CD4-positive, alpha-beta T cell treated with Interleukin-17A for 1 hour (primary cell): ENCODE data around the gene SLC22A15.
"Not testable (repeated sequence)": the region's sequence is repeated elsewhere in the genome, so short reads cannot be mapped to it uniquely, and the experiment has no call there.

ENCODE experiments used
- DNase-seq: peaks from one replicate; pipeline ENCODE4 v3.0.0-alpha.2; 2020

SLC22A15 gene

DNA sequence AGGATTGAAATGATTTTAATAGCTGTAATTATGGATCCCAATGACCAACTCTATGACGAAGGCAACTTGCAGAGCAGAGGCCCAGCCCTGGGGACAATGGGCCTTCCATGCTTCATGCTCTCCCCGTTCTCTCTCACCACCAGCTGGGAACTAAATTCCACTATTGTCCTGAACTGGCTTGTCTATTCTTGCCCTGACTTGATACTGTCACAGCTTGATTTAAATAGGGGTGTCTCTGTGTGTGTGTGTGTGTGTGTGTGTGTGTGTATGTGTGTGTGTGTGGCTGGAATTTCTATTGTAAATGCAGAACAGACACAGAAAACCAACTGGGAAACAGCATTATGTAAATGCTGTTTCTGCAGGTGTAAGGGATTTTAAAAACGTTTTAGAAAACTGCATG is 57.0 kb downstream of the SLC22A15 start:
- no peak for DNase-seq

DNA sequence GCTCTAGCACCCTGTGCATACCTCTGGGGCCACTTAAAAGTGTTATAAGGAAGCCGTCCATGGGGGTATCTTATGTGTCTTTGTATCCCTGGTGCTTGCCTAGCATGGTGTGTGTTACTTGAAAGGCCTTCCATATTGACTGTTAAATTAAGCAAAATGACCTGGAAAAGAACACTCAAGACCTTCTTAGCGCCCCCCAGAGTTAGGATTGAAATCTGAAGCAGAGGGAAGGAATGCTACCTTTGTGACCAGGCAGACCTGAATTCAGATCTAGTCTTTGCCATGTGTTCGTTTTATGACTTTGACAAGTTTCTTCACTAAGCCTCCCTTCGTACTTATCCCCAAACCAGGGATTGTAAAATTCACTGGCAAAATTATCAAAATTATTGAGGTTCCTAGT is 59.9 kb downstream of the SLC22A15 start:
- no peak for DNase-seq

GRCh38 chr1:116038679-116039078 is 62.4 kb downstream of the SLC22A15 start:
- no peak for DNase-seq

GRCh38 chr1:116044071-116044470 is 67.8 kb downstream of the SLC22A15 start:
- no peak for DNase-seq

- DNase-seq = not testable (repeated sequence)
Measured at GRCh38 chr1:116046933-116047332, 70.6 kb downstream of the SLC22A15 start.

DNA sequence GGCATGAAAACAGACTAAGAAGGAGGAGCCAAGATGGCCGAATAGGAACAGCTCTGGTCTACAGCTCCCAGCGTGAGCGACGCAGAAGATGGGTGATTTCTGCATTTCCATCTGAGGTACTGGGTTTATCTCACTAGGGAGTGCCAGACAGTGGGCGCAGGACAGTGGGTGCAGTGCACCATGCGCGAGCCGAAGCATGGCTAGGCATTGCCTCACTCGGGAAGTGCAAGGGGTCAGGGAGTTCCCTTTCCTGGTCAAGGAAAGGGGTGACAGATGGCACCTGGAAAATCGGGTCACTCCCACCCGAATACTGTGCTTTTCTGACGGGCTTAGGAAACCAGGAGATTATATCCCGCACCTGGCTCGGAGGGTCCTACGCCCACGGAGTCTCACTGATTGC is 75.6 kb downstream of the SLC22A15 start:
- not testable (repeated sequence) for DNase-seq

DNA sequence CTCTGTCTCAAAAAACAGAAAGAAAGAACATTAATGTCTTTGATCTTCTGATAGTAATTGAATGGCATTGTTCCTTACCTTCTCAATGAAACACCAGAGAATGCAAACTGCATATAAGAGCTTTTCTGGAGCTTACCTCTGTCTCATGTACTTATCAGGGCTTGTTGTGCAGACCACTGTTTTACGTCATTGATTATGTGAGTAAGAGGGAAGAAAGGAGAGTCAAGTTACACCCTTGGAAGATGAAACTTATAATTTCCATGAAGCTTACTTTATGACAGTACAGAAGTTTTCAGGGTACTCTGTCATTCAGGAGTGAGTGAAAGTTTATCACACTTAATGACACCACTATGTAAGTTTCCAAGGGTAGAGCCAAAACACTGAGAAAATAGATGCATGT is 85.9 kb downstream of the SLC22A15 start:
- no peak for DNase-seq

- no peak for DNase-seq
Measured at GRCh38 chr1:116064616-116065015, 88.3 kb downstream of the SLC22A15 start.

DNA sequence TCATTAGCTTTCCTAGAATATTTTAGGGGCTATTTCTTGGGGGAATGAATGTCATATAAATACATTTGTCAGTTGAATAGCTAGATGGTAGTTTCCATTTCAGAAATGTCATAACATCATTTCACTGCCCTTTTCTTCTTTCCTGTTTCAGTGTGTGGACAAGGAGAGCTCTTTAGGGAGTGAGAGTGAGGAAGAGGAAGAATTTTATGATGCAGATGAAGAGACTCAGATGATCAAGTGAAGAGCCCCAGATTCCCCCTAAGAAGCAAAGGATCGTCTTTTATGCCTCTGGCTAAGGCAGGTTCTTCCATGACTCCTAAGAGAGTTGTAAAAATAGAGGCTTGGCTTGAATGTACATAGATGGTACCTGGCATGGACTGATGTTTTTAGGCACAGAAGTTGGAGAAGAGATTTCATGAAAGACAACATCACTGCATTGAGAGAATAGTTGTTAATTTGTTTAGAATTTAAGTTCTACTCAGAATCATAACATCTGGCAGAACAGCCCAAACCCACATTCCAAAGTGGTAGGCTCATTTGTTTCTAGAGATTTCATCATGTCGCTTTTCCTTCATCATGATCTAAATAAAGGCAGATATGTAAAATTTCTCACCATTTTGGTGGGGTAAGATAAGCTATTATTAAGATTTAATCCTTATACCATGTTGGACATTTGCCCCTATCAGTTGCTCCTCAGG is 90.7 kb downstream of the SLC22A15 start:
- no peak for DNase-seq

GRCh38 chr1:116067566-116067890 is 91.2 kb downstream of the SLC22A15 start:
- DNase-seq = no peak

DNA sequence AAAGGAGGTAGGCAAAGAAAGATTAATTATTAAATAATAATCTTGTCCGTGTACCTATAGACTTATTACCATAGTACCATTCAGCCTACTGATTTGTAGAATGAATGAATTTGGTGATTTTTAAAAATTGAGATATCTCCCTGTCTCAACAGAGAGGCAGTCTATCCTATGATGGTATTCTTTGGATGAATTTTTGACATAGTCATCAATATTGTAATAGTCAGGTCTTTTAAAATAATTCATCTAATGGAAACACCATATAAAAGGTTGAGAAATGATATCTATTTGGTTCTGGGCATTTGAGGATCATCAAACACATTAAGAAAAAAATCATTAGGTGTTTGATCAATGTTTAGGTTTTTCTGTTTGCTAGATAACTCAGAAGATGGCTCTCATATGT is 99.3 kb downstream of the SLC22A15 start:
- DNase-seq = no peak

GRCh38 chr1:116075990-116076389 is 99.7 kb downstream of the SLC22A15 start:
- no peak for DNase-seq

DNA sequence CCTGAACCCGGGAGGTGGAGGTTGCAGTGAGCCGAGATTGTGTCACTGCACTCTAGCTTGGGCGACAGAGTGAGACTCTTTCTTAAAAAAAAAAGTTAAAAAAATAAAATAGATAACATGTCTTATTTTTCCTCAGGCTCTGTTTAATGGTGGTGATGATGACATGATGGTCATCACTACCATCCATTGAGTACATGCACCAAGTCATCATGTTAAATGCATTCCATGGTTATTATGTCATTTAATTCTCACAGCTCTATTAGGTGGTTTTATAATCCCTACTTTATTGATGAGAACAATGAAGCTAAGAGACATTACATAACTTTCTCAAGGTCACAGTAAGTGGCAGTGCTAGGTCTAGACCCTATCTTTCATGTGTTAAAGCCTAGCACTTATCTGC is 100.5 kb downstream of the SLC22A15 start:
- DNase-seq = no peak

DNA sequence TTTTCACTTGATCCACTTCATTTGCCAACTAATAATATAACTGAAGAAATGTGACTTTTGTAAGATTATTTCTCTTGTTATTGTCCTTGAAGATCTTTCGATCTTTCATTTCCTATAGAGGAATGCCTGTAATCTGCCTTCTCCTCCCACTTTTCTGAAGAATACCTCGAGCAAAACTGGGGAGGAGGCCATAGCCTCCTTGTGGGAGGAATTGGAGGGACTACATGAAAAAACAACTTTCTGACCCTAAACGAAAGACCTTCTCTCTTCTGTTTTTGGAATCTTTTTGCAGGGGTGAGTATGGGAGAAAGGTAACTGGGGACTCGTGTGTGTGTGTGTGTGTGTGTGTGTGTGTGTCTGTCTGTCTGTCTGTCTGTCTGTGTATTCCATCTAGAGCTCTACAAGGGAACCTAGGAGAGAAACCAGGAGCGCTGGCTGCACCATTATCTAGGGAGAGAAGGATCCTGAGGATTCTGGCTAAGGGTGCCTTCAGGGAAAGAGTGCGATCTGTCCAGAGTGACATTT is 102.4 kb downstream of the SLC22A15 start:
- no peak for DNase-seq

DNA sequence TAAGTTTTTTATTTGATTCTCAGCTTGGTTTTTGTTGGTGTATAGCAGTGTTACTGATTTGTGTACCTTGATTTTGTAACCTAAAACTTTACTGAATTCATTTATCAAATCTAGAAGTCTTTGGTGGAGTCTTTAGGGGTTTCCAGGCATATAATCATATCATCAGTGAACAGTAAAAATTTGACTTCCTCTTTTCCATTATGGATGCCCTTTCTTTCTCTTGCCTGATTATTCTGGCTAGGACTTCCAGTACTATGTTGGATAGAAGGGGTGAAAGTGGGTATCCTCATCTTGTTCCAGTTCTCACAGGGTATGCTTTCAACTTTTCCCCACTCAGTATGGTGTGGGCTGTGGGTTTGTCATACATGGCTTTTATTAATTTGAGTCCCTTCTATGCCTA is 111.3 kb downstream of the SLC22A15 start:
- DNase-seq = no peak

DNA sequence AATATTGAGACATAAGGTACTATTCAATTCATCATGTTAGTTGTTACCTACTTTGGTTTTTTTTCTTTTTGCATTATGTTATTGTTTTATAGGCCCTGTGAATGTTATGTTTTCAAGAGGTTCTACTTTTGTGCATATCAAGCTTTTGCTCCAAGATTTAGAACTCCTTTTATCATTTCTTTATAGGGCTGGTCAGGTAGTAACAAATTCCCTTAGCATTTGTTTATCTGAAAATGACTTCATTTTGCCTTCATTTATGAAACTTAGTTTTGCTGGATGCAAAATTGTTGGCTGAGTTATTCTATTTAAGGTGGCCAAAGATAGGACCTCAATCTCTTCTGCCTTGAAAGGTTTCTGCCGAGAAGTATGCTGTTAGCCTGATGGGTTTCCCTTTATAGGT is 113.6 kb downstream of the SLC22A15 start:
- DNase-seq = no peak

DNA sequence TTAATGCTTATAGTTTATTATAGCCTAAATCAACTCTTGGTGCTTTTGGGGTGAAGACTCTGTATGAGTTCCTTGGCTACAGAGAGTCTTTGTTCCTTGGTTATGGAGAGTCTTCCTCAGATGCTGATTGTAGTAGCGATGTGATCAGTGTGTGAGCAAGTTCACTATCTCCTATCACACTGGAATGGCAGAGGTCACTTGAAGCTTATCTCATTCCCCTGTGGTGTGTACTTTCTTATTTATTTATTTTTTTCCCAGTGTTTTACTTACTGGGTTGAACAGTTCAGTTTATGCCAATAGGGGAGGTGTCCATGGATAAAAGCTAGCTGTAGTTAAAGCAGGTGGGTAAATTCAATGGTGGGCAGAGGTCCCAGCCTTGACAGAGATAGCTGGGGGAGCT is 114.8 kb downstream of the SLC22A15 start:
- DNase-seq = no peak

DNA sequence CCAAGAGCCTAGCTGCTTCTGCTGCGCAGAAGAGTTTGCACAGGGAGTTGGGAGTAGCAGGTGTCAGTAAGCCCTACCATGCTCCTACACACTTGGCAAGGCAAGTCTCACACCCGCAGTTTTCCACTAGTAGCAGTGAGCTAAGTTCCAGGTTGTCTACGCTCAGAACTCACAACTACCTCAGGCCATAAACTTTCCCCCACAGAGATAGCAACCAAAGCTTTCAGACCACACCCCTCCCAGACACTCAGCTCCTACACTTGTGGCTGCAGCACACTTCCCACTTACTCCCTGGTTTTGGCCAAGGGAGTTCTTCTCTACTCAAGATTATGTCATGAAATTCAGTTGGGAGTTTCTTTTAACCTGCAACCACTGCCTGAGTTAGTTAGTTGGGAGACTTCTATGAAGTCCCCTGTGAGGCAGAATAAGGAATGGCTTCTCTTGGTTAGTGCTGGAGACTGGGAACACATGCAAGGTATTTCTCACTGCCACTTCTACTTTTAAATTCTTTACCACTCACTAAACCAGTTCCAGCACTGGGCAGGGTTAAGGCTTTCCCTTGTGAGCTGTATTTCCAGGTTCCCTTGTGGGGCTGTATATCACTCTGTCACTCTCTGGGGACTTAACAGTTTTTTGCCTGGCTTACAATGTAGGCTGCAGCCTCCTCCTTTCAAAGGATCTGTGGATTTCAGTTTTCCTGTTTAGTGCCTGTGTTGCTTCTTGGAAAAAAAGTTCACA is 116.6 kb downstream of the SLC22A15 start:
- DNase-seq = no peak

DNA sequence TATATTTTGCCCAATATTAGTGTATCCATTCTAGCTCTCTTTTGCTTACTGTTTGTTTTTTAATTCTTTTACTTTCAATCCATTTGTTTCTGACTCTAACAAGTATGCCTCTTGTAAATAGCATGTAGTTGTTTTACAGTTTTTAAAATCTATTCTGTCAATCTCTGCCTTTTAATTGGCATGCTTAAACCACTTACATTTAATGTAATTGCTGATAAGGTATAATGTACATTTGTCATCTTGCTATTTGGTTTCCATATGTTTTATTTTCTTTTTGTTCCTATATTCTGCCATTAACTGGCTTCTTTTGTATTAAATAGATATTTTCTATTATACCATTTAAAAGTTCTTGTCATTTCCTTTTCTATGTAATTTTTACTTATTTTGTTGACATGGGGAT is 118.7 kb downstream of the SLC22A15 start:
- DNase-seq = no peak

DNA sequence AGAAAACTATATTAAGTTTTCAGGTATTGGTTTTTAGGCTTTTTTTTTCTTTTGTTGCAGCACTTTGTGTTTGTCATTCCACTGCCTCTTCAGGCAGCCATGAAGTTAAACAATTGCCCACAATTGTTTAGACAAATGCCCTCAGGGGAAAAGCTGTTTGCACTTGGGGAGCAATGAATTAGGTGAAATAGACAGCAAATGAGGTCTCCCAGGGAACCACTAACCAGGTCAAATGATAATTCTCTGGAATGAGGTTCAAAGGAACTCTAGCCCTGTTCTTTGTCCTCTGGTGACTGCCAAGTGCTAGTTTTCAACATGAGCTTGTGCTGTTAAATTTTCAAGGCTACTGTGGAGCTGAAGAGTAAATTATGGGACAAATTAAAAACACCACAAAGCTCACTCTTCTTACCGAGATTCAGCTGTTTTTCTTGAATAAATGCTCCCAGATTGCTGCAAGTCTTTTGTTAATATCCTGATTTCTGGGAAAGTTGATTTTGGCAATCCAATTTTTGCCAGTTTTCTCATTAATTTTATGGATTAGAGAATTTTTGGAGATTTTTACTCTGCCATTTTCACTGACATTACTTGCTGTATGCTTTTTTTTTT is 119.8 kb downstream of the SLC22A15 start:
- DNase-seq = no peak

DNA sequence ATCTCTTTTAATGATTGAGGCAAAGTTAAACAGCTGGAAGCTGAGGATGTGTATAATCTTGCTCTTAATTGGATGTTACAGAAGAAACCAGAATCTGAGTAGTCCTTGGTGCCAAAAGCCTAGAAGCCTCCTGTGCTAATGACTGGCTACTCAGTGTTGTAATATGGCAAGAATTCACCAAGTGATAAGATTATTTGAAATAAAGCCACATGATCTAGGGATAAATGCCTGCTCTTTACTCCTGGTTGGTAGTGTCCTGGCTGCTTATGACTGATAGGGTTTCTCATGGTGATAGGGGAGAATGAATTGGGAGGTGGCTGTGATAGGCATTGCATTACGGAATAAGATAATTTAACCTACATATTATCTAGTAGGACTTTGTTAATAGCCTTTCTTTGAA is 121.3 kb downstream of the SLC22A15 start:
- DNase-seq = no peak

DNA sequence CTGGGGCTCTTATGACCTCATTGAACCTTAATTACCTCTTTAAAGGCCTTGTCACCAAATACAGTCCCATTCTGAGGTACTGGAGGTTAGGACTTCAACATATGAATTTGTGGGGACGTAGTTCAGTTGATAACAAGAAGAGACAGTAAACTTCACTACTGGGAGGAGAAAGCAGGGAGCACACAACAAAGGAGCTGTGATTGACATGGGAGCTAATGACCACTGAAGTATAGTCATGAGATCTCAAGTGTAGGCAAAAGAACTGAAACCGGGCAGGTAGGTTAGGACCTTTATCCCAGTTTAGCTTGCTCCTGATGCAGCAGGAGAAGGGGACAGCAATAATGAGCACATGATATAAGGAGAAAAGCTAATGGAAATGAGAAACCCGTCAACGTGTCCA is 123.1 kb downstream of the SLC22A15 start:
- DNase-seq = no peak

GRCh38 chr1:116099919-116100318 is 123.6 kb downstream of the SLC22A15 start:
- no peak for DNase-seq

DNA sequence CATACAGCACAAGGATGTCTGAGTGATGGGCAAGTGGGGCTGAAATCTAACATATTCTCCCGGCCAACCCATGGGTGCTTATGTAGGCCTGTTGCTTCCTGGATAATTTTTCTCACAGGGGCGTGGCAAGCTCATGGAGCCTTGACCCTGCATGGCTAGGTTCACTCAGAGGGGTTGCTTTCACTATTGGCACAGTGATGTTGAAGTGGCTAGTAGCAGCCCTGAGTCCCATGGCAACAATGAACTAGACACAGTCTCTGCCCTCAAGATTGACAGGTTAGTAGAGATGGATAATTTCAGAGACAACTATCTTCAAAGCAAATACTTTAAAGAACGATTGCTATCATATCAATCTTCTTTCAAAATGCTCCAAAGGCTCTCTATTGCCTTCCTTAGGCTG is 128.4 kb downstream of the SLC22A15 start:
- no peak for DNase-seq
